GM18951 (cell line): ENCODE data around the gene AGFG1.

Experiments used
- POLR2A ChIP-seq: IDR thresholded peaks from 4 replicates; pipeline ENCODE4 v1.6.1; 2011; ENCODE audit warnings: mild to moderate bottlenecking; ENCODE audit not compliant: insufficient read length, insufficient read depth; ENCODE audit errors: extremely low read depth
- in situ Hi-C: fragments of 300-500 bp; cut with MboI; formaldehyde crosslinking; loops from one replicate; pipeline ENCODE4 v1.12.0; 2022; ENCODE audit warnings: low sequenced_read_pairs, mixed read lengths, inconsistent platforms; ENCODE audit not compliant: unreplicated experiment

AGFG1 gene

GRCh38 chr2:227450926-227451654, 20.9 kb upstream of the AGFG1 start:
- no peak for TF ChIP-seq POLR2A
- in situ Hi-C loops = no loop called here

- in situ Hi-C loops = no loop called here
Observed at GRCh38 chr2:227451655-227451992, 20.3 kb upstream of the AGFG1 start.

GRCh38 chr2:227453810-227454209, 18.1 kb upstream of the AGFG1 start:
- in situ Hi-C loops = no loop called here
- no peak for TF ChIP-seq POLR2A

More at GRCh38 chr2:227451655-227451992, 20.3 kb upstream of the AGFG1 start:
- TF ChIP-seq POLR2A = no peak

GRCh38 chr2:227454323-227454860, 17.6 kb upstream of the AGFG1 start:
- in situ Hi-C loops = no loop called here

GRCh38 chr2:227455200-227455599, 16.8 kb upstream of the AGFG1 start:
- no peak for TF ChIP-seq POLR2A

More at GRCh38 chr2:227454323-227454860, 17.6 kb upstream of the AGFG1 start:
- TF ChIP-seq POLR2A = no peak

GRCh38 chr2:227456102-227456501, 15.9 kb upstream of the AGFG1 start:
- in situ Hi-C loops = no loop called here
- TF ChIP-seq POLR2A = no peak

More at GRCh38 chr2:227455200-227455599, 16.8 kb upstream of the AGFG1 start:
- in situ Hi-C loops = no loop called here

- in situ Hi-C loops = no loop called here
- TF ChIP-seq POLR2A = no peak
Observed at GRCh38 chr2:227456772-227457171, 15.2 kb upstream of the AGFG1 start.

GRCh38 chr2:227460070-227460485, 11.9 kb upstream of the AGFG1 start:
- TF ChIP-seq POLR2A = no peak
- in situ Hi-C loops = no loop called here

GRCh38 chr2:227460833-227461232, 11.1 kb upstream of the AGFG1 start:
- in situ Hi-C loops = no loop called here
- no peak for TF ChIP-seq POLR2A

- no peak for TF ChIP-seq POLR2A
- in situ Hi-C loops = no loop called here
Observed at GRCh38 chr2:227461811-227462461, 10.0 kb upstream of the AGFG1 start.

GRCh38 chr2:227462462-227462951, 9.4 kb upstream of the AGFG1 start:
- no peak for TF ChIP-seq POLR2A
- in situ Hi-C loops = no loop called here

- TF ChIP-seq POLR2A = no peak
Observed at GRCh38 chr2:227462972-227463931, 8.7 kb upstream of the AGFG1 start.

GRCh38 chr2:227464361-227464760, 7.6 kb upstream of the AGFG1 start:
- TF ChIP-seq POLR2A = no peak
- in situ Hi-C loops = no loop called here

More at GRCh38 chr2:227462972-227463931, 8.7 kb upstream of the AGFG1 start:
- in situ Hi-C loops = no loop called here
